ENCODE results near the gene CADM2.

GRCh38 chr3:85783291-85783690 lies 824.5 kb downstream of the CADM2 start:
- no peak for TF ChIP-seq CTCF (IDR thresholded peaks at IDR 0.05)
- no peak for TF ChIP-seq POLR2A (IDR thresholded peaks at IDR 0.05)
